PC-3 (cell line): ENCODE measurements around the gene DISC1. TPM values are rescaled to one million over a fixed set of nuclear protein-coding genes. Genes with fewer than 3 reads are reported as not detected.

Experiments used
- ATAC-seq: fragments of 200-7000 bp; cut with Tn5 transposase; 2 replicates; pipeline ENCODE4 v1.9.1; 2020; ENCODE audit warnings: mild to moderate bottlenecking, moderate library complexity
- BruUV-seq: library from RNA; stranded (reverse); fragments of 400-500 nt; replicated peaks from 2 replicates; lab custom pipeline; 2021; lab: Mats Ljungman, UMichigan
- CTCF ChIA-PET: fragments of 300-600 bp; sonication (Branson Sonifier 250); formaldehyde crosslinking; loops from one replicate; lab custom pipeline; 2022; ENCODE audit warnings: antibody characterized with exemption; lab: Charles Lee
- POLR2A ChIA-PET: fragments of 300-600 bp; sonication (Branson Sonifier 250); formaldehyde crosslinking; loops from one replicate; lab custom pipeline; 2022; ENCODE audit warnings: antibody characterized with exemption; ENCODE audit not compliant: unreplicated experiment; lab: Charles Lee
- DNase-seq: peaks from one replicate; pipeline ENCODE4 v3.0.0-alpha.2; 2015
- H2AFZ ChIP-seq: fragments of 300-600 bp; sonication (generic); 2 replicates; pipeline ENCODE4 v1.6.0; 2016; ENCODE audit warnings: antibody characterized with exemption, low read length
- H3F3A ChIP-seq: fragments of 300-600 bp; sonication (generic); one replicate; pipeline ENCODE4 v1.6.0; 2017; ENCODE audit warnings: antibody characterized with exemption, low read length, control low read depth, mild to moderate bottlenecking; ENCODE audit not compliant: unreplicated experiment
- H3K27ac ChIP-seq: fragments of 300-600 bp; sonication (generic); 2 replicates; pipeline ENCODE4 v1.5.1; 2016; ENCODE audit warnings: mild to moderate bottlenecking, low read length
- H3K27me3 ChIP-seq: fragments of 300-600 bp; sonication (generic); 2 replicates; pipeline ENCODE4 v1.6.1; 2016; ENCODE audit warnings: low read length, mixed read lengths
- H3K36me3 ChIP-seq: fragments of 300-600 bp; sonication (generic); 2 replicates; pipeline ENCODE4 v1.6.1; 2016; ENCODE audit warnings: low read depth, mixed run types, low read length, mixed read lengths
- H3K4me1 ChIP-seq: fragments of 300-600 bp; sonication (generic); 2 replicates; pipeline ENCODE4 v1.5.1; 2016; ENCODE audit warnings: low read length; ENCODE audit not compliant: insufficient read depth
- H3K4me2 ChIP-seq: fragments of 300-600 bp; sonication (generic); 2 replicates; pipeline ENCODE4 v1.6.0; 2016; ENCODE audit warnings: low read length
- H3K4me3 ChIP-seq: fragments of 300-600 bp; sonication (generic); 2 replicates; pipeline ENCODE4 v1.5.1; 2016; ENCODE audit warnings: mild to moderate bottlenecking, low read length, mixed read lengths
- H3K79me2 ChIP-seq: fragments of 300-600 bp; sonication (generic); 2 replicates; pipeline ENCODE4 v1.6.1; 2017; ENCODE audit warnings: low read length, mixed read lengths
- H3K9ac ChIP-seq: fragments of 300-600 bp; sonication (generic); 2 replicates; pipeline ENCODE4 v1.6.0; 2016; ENCODE audit warnings: mild to moderate bottlenecking, low read length
- H3K9me2 ChIP-seq: fragments of 300-600 bp; sonication (generic); replicated peaks from 2 replicates; pipeline ENCODE4 v1.6.1; 2016; ENCODE audit warnings: mixed run types, low read length, mixed read lengths
- H3K9me3 ChIP-seq: fragments of 300-600 bp; sonication (generic); 2 replicates; pipeline ENCODE4 v1.6.1; 2016; ENCODE audit warnings: low read length, mixed read lengths
- H4K20me1 ChIP-seq: fragments of 300-600 bp; sonication (generic); 2 replicates; pipeline ENCODE4 v1.6.1; 2016; ENCODE audit warnings: low read length, mixed read lengths
- EZH2 ChIP-seq: fragments of 300-600 bp; sonication (generic); IDR thresholded peaks from one replicate; pipeline ENCODE4 v1.6.1; 2017; ENCODE audit warnings: antibody characterized with exemption, mild to moderate bottlenecking, low read length; ENCODE audit not compliant: unreplicated experiment
- EZH2phosphoT487 ChIP-seq: fragments of 300-600 bp; sonication (generic); IDR thresholded peaks from 2 replicates; pipeline ENCODE4 v1.6.1; 2018; ENCODE audit warnings: mild to moderate bottlenecking, antibody characterized with exemption, low read length, borderline replicate concordance
- intact Hi-C: fragments of 100-400 bp; cut with micrococcal nuclease; formaldehyde crosslinking; loops from 2 replicates; pipeline ENCODE4 v1.9.0; 2023
- total RNA-seq: library from RNA; depleted of rRNA; stranded (reverse); fragments of >200 nt; gene quantifications from 2 replicates; pipeline ENCODE4 v1.2.3, GENCODE V29; 2014
- TF ChIP-seq, protein P1 (sequence below): fragments of 300-600 bp; sonication (generic); conservative IDR thresholded peaks from 2 replicates; pipeline ENCODE4 v1.5.1; 2017; ENCODE audit warnings: antibody characterized with exemption, low read depth, mild to moderate bottlenecking, low read length

Gene DISC1
- total RNA-seq, 1 experiment from 2014 or later, result 3.4 TPM

GRCh38 chr1:231720652-231721325, 94.2 kb downstream of the DISC1 start:
- intact Hi-C loops, result no loop called here
- CTCF ChIA-PET, result interaction anchor here (0.6 kb wide), 1 partner anchor 107 kb away, joined by 3 read pairs; no protein-coding TSS in a partner anchor
- BruUV-seq, result no TSS peak

DNA sequence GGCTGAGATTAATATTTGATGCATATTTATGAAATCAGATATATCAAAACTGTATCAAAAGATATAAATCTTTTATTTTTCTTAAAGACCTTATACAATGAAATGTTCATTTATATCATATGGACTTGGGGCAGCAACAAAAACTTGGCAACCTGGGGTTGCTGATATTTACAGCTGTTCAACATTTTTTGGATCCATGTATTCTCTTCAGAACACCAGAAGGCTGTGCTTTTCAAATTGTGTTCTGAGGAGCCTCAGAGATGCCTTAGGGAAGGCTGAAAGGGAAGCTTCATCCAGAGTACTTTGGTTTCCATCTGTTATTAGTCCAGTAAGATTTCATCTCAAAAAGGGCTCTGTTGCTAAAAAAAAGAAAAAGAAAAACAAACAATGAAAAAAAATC, 94.8 kb downstream of the DISC1 start:
- Histone ChIP-seq H3K4me2 (no peak overlapping the region), H3K9me3 (no peaks in the 10 kb centered on the region), H2AFZ (no peak overlapping the region), H3K27me3 (no peaks in the 10 kb centered on the region), H3K9me2 (no peaks in the 10 kb centered on the region), H3F3A (no peaks in the 10 kb centered on the region), H4K20me1 (no peaks in the 10 kb centered on the region), H3K4me1 (peaks cover 12% of the 10 kb centered on the region), H3K36me3 (no peaks in the 10 kb centered on the region), H3K79me2 (no peaks in the 10 kb centered on the region), H3K27ac (no peak overlapping the region), H3K9ac (no peak overlapping the region), H3K4me3 (no peak overlapping the region)
- DNase-seq (no peak), ATAC-seq (no peak)
- POLR2A ChIA-PET, result no interaction called here
- intact Hi-C loops, result no loop called here
- TF ChIP-seq, protein P1, sequence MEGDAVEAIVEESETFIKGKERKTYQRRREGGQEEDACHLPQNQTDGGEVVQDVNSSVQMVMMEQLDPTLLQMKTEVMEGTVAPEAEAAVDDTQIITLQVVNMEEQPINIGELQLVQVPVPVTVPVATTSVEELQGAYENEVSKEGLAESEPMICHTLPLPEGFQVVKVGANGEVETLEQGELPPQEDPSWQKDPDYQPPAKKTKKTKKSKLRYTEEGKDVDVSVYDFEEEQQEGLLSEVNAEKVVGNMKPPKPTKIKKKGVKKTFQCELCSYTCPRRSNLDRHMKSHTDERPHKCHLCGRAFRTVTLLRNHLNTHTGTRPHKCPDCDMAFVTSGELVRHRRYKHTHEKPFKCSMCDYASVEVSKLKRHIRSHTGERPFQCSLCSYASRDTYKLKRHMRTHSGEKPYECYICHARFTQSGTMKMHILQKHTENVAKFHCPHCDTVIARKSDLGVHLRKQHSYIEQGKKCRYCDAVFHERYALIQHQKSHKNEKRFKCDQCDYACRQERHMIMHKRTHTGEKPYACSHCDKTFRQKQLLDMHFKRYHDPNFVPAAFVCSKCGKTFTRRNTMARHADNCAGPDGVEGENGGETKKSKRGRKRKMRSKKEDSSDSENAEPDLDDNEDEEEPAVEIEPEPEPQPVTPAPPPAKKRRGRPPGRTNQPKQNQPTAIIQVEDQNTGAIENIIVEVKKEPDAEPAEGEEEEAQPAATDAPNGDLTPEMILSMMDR, result no peak
- TF ChIP-seq EZH2phosphoT487, result no peak
- TF ChIP-seq EZH2, result no peak
- CTCF ChIA-PET, result interaction anchor here (0.6 kb wide), 1 partner anchor 108 kb away, joined by 3 read pairs; no protein-coding TSS in a partner anchor
- BruUV-seq, result no TSS peak

More at GRCh38 chr1:231720652-231721325, 94.2 kb downstream of the DISC1 start:
- no peaks in the 10 kb centered on the region for H3K9me3 ChIP-seq
- H3F3A ChIP-seq, result no peaks in the 10 kb centered on the region
- no peaks in the 10 kb centered on the region for H3K27me3 ChIP-seq
- no peak for DNase-seq
- H3K4me1 ChIP-seq, result peaks cover 12% of the 10 kb centered on the region
- H3K9ac ChIP-seq, result no peak overlapping the region
- ATAC-seq, result no peak
- TF ChIP-seq EZH2phosphoT487 (no peak), EZH2 (no peak)
- TF ChIP-seq, protein P1, result no peak
- H4K20me1 ChIP-seq, result no peaks in the 10 kb centered on the region
- no peak overlapping the region for H3K27ac ChIP-seq
- H3K36me3 ChIP-seq, result no peaks in the 10 kb centered on the region
- H3K4me2 ChIP-seq, result no peak overlapping the region
- no peaks in the 10 kb centered on the region for H3K79me2 ChIP-seq
- H3K4me3 ChIP-seq, result no peak overlapping the region
- no peak overlapping the region for H2AFZ ChIP-seq
- POLR2A ChIA-PET, result no interaction called here
- H3K9me2 ChIP-seq, result no peaks in the 10 kb centered on the region

- Histone ChIP-seq H3K4me3 (no peak overlapping the region), H3K9ac (no peak overlapping the region), H3K36me3 (no peaks in the 10 kb centered on the region), H2AFZ (no peak overlapping the region), H3K9me2 (no peaks in the 10 kb centered on the region), H3K9me3 (no peaks in the 10 kb centered on the region), H3K27me3 (no peaks in the 10 kb centered on the region), H3K27ac (no peak overlapping the region), H4K20me1 (no peaks in the 10 kb centered on the region), H3K79me2 (no peaks in the 10 kb centered on the region), H3K4me2 (no peak overlapping the region), H3K4me1 (peaks cover 12% of the 10 kb centered on the region), H3F3A (no peaks in the 10 kb centered on the region)
- BruUV-seq, result no TSS peak
- DNase-seq, result no peak
- ATAC-seq, result no peak
- ChIA-PET CTCF (no interaction called here), POLR2A (no interaction called here)
- no peak for TF ChIP-seq EZH2phosphoT487
- no peak for TF ChIP-seq EZH2
- TF ChIP-seq, protein P1, result no peak
- intact Hi-C loops, result no loop called here
Observed at GRCh38 chr1:231722356-231722755, 95.8 kb downstream of the DISC1 start.
